Neuronal stem cell (in vitro differentiated cells): Measurements from ENCODE around the gene TLE7.

Source experiments
- DNase-seq: peaks from one replicate; pipeline ENCODE4 v3.0.0-alpha.2; 2013; ENCODE audit warnings: low spot score
- H2AFZ ChIP-seq: one replicate; pipeline ENCODE4 v1.6.1; 2013; ENCODE audit warnings: mild to moderate bottlenecking, low read length, inconsistent platforms
- H2AK5ac ChIP-seq: 2 replicates; pipeline ENCODE4 v1.6.1; 2013; ENCODE audit warnings: low read depth, mild to moderate bottlenecking, inconsistent platforms, low read length, moderate library complexity, mixed read lengths
- H2BK120ac ChIP-seq: 2 replicates; pipeline ENCODE4 v1.6.1; 2013; ENCODE audit warnings: low read depth, mild to moderate bottlenecking, inconsistent platforms, low read length, moderate library complexity, mixed read lengths
- H2BK12ac ChIP-seq: one replicate; pipeline ENCODE4 v1.6.1; 2013; ENCODE audit warnings: low read length, inconsistent platforms
- H2BK15ac ChIP-seq: 2 replicates; pipeline ENCODE4 v1.6.1; 2013; ENCODE audit warnings: mild to moderate bottlenecking, low read length, inconsistent platforms, mixed read lengths
- H2BK5ac ChIP-seq: one replicate; pipeline ENCODE4 v1.6.1; 2013; ENCODE audit warnings: inconsistent platforms, mild to moderate bottlenecking, low read length, moderate library complexity
- H3K14ac ChIP-seq: one replicate; pipeline ENCODE4 v1.6.1; 2013; ENCODE audit warnings: low read length, inconsistent platforms
- H3K18ac ChIP-seq: 2 replicates; pipeline ENCODE4 v1.6.1; 2013; ENCODE audit warnings: low read length, inconsistent platforms
- H3K23ac ChIP-seq: 2 replicates; pipeline ENCODE4 v1.6.1; 2013; ENCODE audit warnings: low read depth, mild to moderate bottlenecking, mixed read lengths, low read length, inconsistent platforms; ENCODE audit not compliant: poor library complexity
- H3K27ac ChIP-seq: replicated peaks from 3 replicates; pipeline ENCODE4 v1.5.1; 2013; ENCODE audit warnings: low read length, inconsistent platforms
- H3K27me3 ChIP-seq, 3 experiments: 2 replicates each; pipeline ENCODE4 v1.6.1; 2013; ENCODE audit warnings: low read length in 3 of 3, mild to moderate bottlenecking in 2 of 3, inconsistent platforms in 1 of 3, low read depth in 1 of 3, mixed read lengths in 1 of 3, moderate library complexity in 1 of 3; ENCODE audit not compliant: control insufficient read depth in 3 of 3, insufficient read depth in 3 of 3
- H3K36me3 ChIP-seq, 2 donors: replicated peaks in 1 of 2; 2 replicates each; pipeline ENCODE4 v1.6.1; 2013; ENCODE audit warnings: low read length in 2 of 2; ENCODE audit not compliant: control insufficient read depth in 2 of 2, insufficient read depth in 2 of 2
- H3K4ac ChIP-seq: 2 replicates; pipeline ENCODE4 v1.6.1; 2013; ENCODE audit warnings: inconsistent platforms, mild to moderate bottlenecking, low read length, moderate library complexity
- H3K4me1 ChIP-seq, 2 donors: 1 replicate in 1 of 2; 2 replicates in 1 of 2; pipeline ENCODE4 v1.6.1; 2013; ENCODE audit warnings: low read length in 2 of 2, low read depth in 1 of 2; ENCODE audit not compliant: control insufficient read depth in 2 of 2, insufficient read depth in 1 of 2
- H3K4me2 ChIP-seq: one replicate; pipeline ENCODE4 v1.6.1; 2013; ENCODE audit warnings: mild to moderate bottlenecking, low read length, inconsistent platforms; ENCODE audit not compliant: insufficient read depth, poor library complexity, severe bottlenecking
- H3K4me3 ChIP-seq, 2 donors: 2 replicates each; pipeline ENCODE4 v1.5.1; 2013; ENCODE audit warnings: low read length in 2 of 2, mild to moderate bottlenecking in 2 of 2, inconsistent platforms in 1 of 2, moderate library complexity in 1 of 2
- H3K79me1 ChIP-seq: one replicate; pipeline ENCODE4 v1.6.1; 2013; ENCODE audit warnings: low read depth, mild to moderate bottlenecking, inconsistent platforms, low read length, moderate library complexity
- H3K9ac ChIP-seq: one replicate; pipeline ENCODE4 v1.6.1; 2013; ENCODE audit warnings: mild to moderate bottlenecking, low read depth, low read length, inconsistent platforms; ENCODE audit not compliant: poor library complexity
- H3K9me3 ChIP-seq, 2 donors: replicated peaks in 1 of 2; 2 replicates each; pipeline versions ENCODE3 to v1.6.1; 2013; ENCODE audit warnings: low read length in 2 of 2, mild to moderate bottlenecking in 2 of 2, inconsistent platforms in 1 of 2, low read depth in 1 of 2, mixed read lengths in 1 of 2, moderate library complexity in 1 of 2; ENCODE audit not compliant: control insufficient read depth in 2 of 2, insufficient read depth in 1 of 2
- H4K8ac ChIP-seq: one replicate; pipeline ENCODE4 v1.6.1; 2013; ENCODE audit warnings: low read depth, mild to moderate bottlenecking, inconsistent platforms, low read length, moderate library complexity
- H4K91ac ChIP-seq: one replicate; pipeline ENCODE4 v1.6.1; 2013; ENCODE audit warnings: low read length, low read depth, mild to moderate bottlenecking, inconsistent platforms; ENCODE audit not compliant: poor library complexity
- WGBS, 2 donors: extraction: QIAGEN DNeasy Blood & Tissue Kit; methylation state at CpG; one replicate each; pipeline ENCODE4 v1.1.7; 2013; ENCODE audit warnings: missing lambda C conversion rate in 2 of 2, mixed read lengths in 1 of 2; ENCODE audit not compliant: insufficient read length in 2 of 2, insufficient replicate concordance in 1 of 2; ENCODE audit errors: extremely low coverage in 2 of 2; 5-methylcytosine and 5-hydroxymethylcytosine counted together

Gene TLE7

DNA sequence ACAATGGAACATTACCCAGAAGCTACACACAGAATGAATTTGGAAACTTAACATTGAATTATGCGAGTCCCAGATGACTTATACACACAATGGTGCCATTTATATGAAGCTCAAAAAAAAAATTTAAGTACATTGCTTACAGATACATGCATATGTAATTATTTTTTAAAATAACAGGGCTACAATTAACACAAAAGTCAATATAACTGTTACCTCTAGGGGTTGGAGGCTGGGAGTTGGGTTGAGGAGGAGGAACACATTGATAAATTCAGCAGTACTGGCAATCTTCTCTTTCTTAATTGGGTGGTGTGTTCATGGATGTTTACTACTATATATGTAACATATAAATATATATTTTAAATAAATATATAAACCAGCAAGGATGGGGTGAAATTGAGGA, 19.1 kb upstream of the TLE7 start:
- Histone ChIP-seq H3K79me1 (peaks cover 5% of the 10 kb centered on the region), H2BK120ac (no peak overlapping the region), H2BK5ac (no peak overlapping the region), H3K9ac (no peak overlapping the region), H3K4me1 (peaks cover 2 to 12% of the 10 kb centered on the region in 2 donors), H3K4me2 (no peak overlapping the region), H2BK15ac (no peak overlapping the region), H3K23ac (no peak overlapping the region), H3K36me3 (peaks cover 5 to 9% of the 10 kb centered on the region in 2 donors), H3K9me3 (peaks cover 0 to 3% of the 10 kb centered on the region in 2 donors), H4K8ac (no peak overlapping the region), H4K91ac (no peak overlapping the region), H3K4me3 (peak overlapping the region in 1 of 2 donors; percentile 100), H3K4ac (no peak overlapping the region), H2AK5ac (no peak overlapping the region), H2AFZ (no peak overlapping the region), H2BK12ac (no peak overlapping the region), H3K27me3 (no peaks in the 10 kb centered on the region), H3K14ac (no peak overlapping the region), H3K18ac (no peak overlapping the region), H3K27ac (no peak overlapping the region)
- no peak for DNase-seq
- no CpG with 5 or more reads among the region's 1 CpG for WGBS, 2 donors

DNA sequence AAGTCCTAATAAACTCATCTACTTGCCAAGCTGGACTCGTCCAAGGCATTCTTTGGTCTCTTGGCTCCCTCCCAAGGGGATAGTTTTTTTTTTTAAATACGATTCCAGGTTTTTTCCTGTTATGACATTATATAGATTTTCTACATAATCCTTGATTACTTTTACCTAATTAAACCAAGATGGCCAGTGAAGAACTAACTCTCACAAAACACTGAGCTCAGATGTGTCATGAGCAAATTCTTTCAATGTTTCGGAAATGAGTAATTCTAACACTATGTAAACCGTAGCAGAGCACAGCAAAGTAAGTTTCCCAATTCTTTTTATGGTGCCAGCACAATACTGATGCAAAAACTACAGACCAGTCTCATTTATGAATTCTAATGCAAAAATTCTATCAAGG, 18.4 kb upstream of the TLE7 start:
- Histone ChIP-seq H4K91ac (no peak overlapping the region), H2BK15ac (no peak overlapping the region), H3K23ac (no peak overlapping the region), H3K18ac (no peak overlapping the region), H2BK5ac (no peak overlapping the region), H3K14ac (no peak overlapping the region), H3K79me1 (peaks cover 5% of the 10 kb centered on the region), H3K4me2 (no peak overlapping the region), H2AK5ac (no peak overlapping the region), H3K36me3 (peaks cover 9 to 15% of the 10 kb centered on the region in 2 donors), H3K4me1 (peaks cover 2 to 12% of the 10 kb centered on the region in 2 donors), H2BK120ac (no peak overlapping the region), H3K9ac (no peak overlapping the region), H3K27me3 (no peaks in the 10 kb centered on the region), H4K8ac (no peak overlapping the region), H2BK12ac (no peak overlapping the region), H2AFZ (no peak overlapping the region), H3K4ac (no peak overlapping the region), H3K4me3 (no peak overlapping the region), H3K9me3 (peaks cover 0 to 3% of the 10 kb centered on the region in 2 donors), H3K27ac (no peak overlapping the region)
- no peak for DNase-seq
- no CpG with 5 or more reads among the region's 4 CpGs for WGBS, 2 donors

DNA sequence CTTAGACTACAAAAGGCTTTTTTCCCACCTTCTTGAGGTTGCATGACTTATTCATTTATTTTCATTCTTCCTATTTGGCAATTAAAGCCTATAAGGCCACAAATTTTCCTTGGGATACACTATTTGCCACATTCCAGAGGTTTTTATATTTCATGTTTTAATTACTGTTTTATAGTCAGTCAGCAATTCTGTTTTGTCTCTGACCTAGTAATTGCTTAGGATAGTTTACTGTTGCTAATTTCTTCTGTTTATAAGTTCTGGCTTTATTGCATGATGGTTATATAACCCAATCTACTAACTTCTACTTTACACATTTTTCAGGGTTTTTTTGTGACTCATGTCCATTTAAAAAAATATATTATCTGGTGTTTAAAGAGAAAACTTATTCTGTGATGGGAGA, 17.7 kb upstream of the TLE7 start:
- Histone ChIP-seq H3K4me1 (peaks cover 2 to 12% of the 10 kb centered on the region in 2 donors), H3K9me3 (peaks cover 0 to 4% of the 10 kb centered on the region in 2 donors), H2BK15ac (no peak overlapping the region), H2BK5ac (no peak overlapping the region), H3K4me3 (no peak overlapping the region), H4K8ac (no peak overlapping the region), H3K79me1 (peaks cover 5% of the 10 kb centered on the region), H2AFZ (no peak overlapping the region), H2BK120ac (no peak overlapping the region), H3K4ac (no peak overlapping the region), H3K9ac (no peak overlapping the region), H2BK12ac (no peak overlapping the region), H3K23ac (no peak overlapping the region), H3K36me3 (peaks cover 10 to 21% of the 10 kb centered on the region in 2 donors), H2AK5ac (no peak overlapping the region), H3K27me3 (no peaks in the 10 kb centered on the region), H3K14ac (no peak overlapping the region), H3K18ac (no peak overlapping the region), H3K27ac (no peak overlapping the region), H4K91ac (no peak overlapping the region), H3K4me2 (no peak overlapping the region)
- no peak for DNase-seq

DNA sequence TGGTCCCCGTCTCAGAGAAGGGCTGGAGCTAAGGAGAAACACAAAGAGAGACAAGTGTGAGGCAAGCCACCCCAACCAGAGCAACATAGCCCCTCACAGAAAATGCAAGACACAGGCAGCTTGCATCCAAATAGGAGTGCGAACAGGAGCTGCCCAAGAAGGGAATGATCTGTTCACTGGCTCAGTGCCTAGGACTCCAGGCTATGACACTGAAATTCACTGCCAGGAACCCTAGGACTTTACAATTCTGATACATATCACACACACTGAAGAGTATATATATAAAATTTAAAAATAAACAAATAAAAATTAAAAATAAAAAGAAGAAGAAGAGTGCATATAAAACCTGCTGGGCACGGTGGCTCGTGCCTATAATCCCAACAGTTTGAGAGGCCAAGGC, 14.9 kb upstream of the TLE7 start:
- Histone ChIP-seq H3K27ac (no peak overlapping the region), H2BK120ac (no peak overlapping the region), H3K79me1 (peaks cover 4% of the 10 kb centered on the region), H3K9me3 (peaks cover 15 to 16% of the 10 kb centered on the region in 2 donors), H3K27me3 (no peaks in the 10 kb centered on the region), H2AK5ac (no peak overlapping the region), H3K23ac (no peak overlapping the region), H3K9ac (no peak overlapping the region), H4K91ac (no peak overlapping the region), H3K18ac (no peak overlapping the region), H3K36me3 (peaks cover 27 to 48% of the 10 kb centered on the region in 2 donors), H3K4me2 (no peak overlapping the region), H2AFZ (no peak overlapping the region), H2BK12ac (no peak overlapping the region), H2BK5ac (no peak overlapping the region), H3K4ac (peak overlapping the region; percentile 39), H3K4me1 (peaks cover 0 to 5% of the 10 kb centered on the region in 2 donors), H2BK15ac (no peak overlapping the region), H3K4me3 (no peak overlapping the region), H4K8ac (no peak overlapping the region), H3K14ac (no peak overlapping the region)
- DNase-seq, result no peak
- no CpG with 5 or more reads among the region's 4 CpGs for WGBS, 2 donors
